Common myeloid progenitor, CD34-positive (primary cell): ENCODE results near the gene CHRNB2.

Experiments
- CTCF ChIA-PET: fragments of 350-600 bp; sonication (Branson Sonifier 250); formaldehyde crosslinking; loops from one replicate; lab custom pipeline; 2021; ENCODE audit warnings: antibody characterized with exemption; lab: Charles Lee
- POLR2A ChIA-PET: fragments of 350-600 bp; sonication (Branson Sonifier 250); formaldehyde crosslinking; loops from one replicate; lab custom pipeline; 2021; ENCODE audit warnings: antibody characterized with exemption; lab: Charles Lee
- DNase-seq, 3 donors: peaks; one replicate each; pipeline versions ENCODE4 v3.0.0 to v3.0.0-alpha.2; 2013
- H3K27ac ChIP-seq, 2 experiments: 1 replicate in 1 of 2; 2 replicates in 1 of 2; pipeline ENCODE4 v1.7.0; 2013; ENCODE audit warnings: inconsistent platforms in 2 of 2, low read length in 2 of 2, mild to moderate bottlenecking in 2 of 2, low read depth in 1 of 2, moderate library complexity in 1 of 2; ENCODE audit not compliant: severe bottlenecking in 2 of 2, insufficient read depth in 1 of 2, poor library complexity in 1 of 2
- H3K27me3 ChIP-seq, 5 experiments: replicated peaks in 2 of 5; 1 replicate in 3 of 5; 2 replicates in 2 of 5; pipeline versions ENCODE4 v1.6.1 to v1.7.0; 2013; ENCODE audit warnings: low read length in 4 of 5, mild to moderate bottlenecking in 2 of 5, moderate library complexity in 2 of 5, inconsistent platforms in 1 of 5; ENCODE audit not compliant: insufficient read depth in 5 of 5, control insufficient read depth in 4 of 5
- H3K36me3 ChIP-seq, 4 experiments: 1 replicate in 2 of 4; 2 replicates in 2 of 4; pipeline versions ENCODE4 v1.6.1 to v1.7.0; 2013; ENCODE audit warnings: low read length in 3 of 4, control low read depth in 1 of 4, mild to moderate bottlenecking in 1 of 4; ENCODE audit not compliant: control insufficient read depth in 4 of 4, insufficient read depth in 4 of 4
- H3K4me1 ChIP-seq, 4 experiments: 1 replicate in 3 of 4; 2 replicates in 1 of 4; pipeline versions ENCODE4 v1.6.1 to v1.7.1; 2013; ENCODE audit warnings: low read length in 3 of 4, mild to moderate bottlenecking in 3 of 4, control low read depth in 1 of 4, inconsistent platforms in 1 of 4, moderate library complexity in 1 of 4; ENCODE audit not compliant: control insufficient read depth in 4 of 4, insufficient read depth in 4 of 4; ENCODE audit errors: control extremely low read depth in 1 of 4
- H3K4me3 ChIP-seq, 7 experiments: 1 replicate in 4 of 7; 2 replicates in 3 of 7; pipeline versions ENCODE4 v1.5.1 to v1.7.0; 2013; ENCODE audit warnings: mild to moderate bottlenecking in 7 of 7, low read length in 6 of 7, moderate library complexity in 6 of 7, inconsistent platforms in 2 of 7, low read depth in 2 of 7, control low read depth in 1 of 7; ENCODE audit not compliant: insufficient read depth in 4 of 7, control insufficient read depth in 1 of 7; ENCODE audit errors: extremely low read depth in 1 of 7
- H3K9me3 ChIP-seq, 5 experiments: 1 replicate in 4 of 5; 2 replicates in 1 of 5; pipeline versions ENCODE4 v1.6.1 to v1.7.1; 2013; ENCODE audit warnings: low read length in 4 of 5, mild to moderate bottlenecking in 2 of 5, inconsistent platforms in 1 of 5, low read depth in 1 of 5, moderate library complexity in 1 of 5; ENCODE audit not compliant: control insufficient read depth in 4 of 5, insufficient read depth in 2 of 5; ENCODE audit errors: control extremely low read depth in 1 of 5
- WGBS: methylation state at CpG from one replicate; pipeline ENCODE4 v1.1.5; 2013; ENCODE audit not compliant: insufficient coverage; 5-methylcytosine and 5-hydroxymethylcytosine counted together

The CHRNB2 gene

GRCh38 chr1:154551474-154551873, 16.1 kb upstream of the CHRNB2 start:
- CTCF ChIA-PET, result interaction anchor here (1.0 to 14.2 kb wide), 3 partner anchors 8 to 83 kb away, joined by 3 to 341 read pairs (median 3); no protein-coding TSS in a partner anchor
- Histone ChIP-seq H3K27ac (no peak overlapping the region), H3K9me3 (no peaks in the 10 kb centered on the region), H3K4me3 (no peak overlapping the region), H3K4me1 (peaks cover 0 to 13% (median 7%) of the 10 kb centered on the region in 4 experiments), H3K36me3 (peaks cover 32 to 79% (median 69%) of the 10 kb centered on the region in 4 experiments), H3K27me3 (no peaks in the 10 kb centered on the region)
- POLR2A ChIA-PET, result no interaction called here
- no peak for DNase-seq
- WGBS, result 100% methylated on average over 4 of the region's 4 CpGs

- 100% methylated on average over 1 of the region's 6 CpGs for WGBS
- DNase-seq, result no peak
- ChIA-PET CTCF (interaction anchor here (1.0 to 14.2 kb wide), 3 partner anchors 65 to 146 kb away, joined by 3 to 341 read pairs (median 3); no protein-coding TSS in a partner anchor), POLR2A (no interaction called here)
- Histone ChIP-seq H3K4me3 (no peak overlapping the region), H3K27ac (no peak overlapping the region), H3K4me1 (peaks cover 5 to 19% (median 13%) of the 10 kb centered on the region in 4 experiments), H3K27me3 (no peaks in the 10 kb centered on the region), H3K36me3 (peaks cover 32 to 79% (median 69%) of the 10 kb centered on the region in 4 experiments), H3K9me3 (no peaks in the 10 kb centered on the region)
Observed at GRCh38 chr1:154552036-154552435, 15.5 kb upstream of the CHRNB2 start.

GRCh38 chr1:154553056-154554030, 14.2 kb upstream of the CHRNB2 start:
- Histone ChIP-seq H3K36me3 (peaks cover 32 to 79% (median 69%) of the 10 kb centered on the region in 4 experiments), H3K27me3 (no peaks in the 10 kb centered on the region), H3K9me3 (no peaks in the 10 kb centered on the region), H3K27ac (no peak overlapping the region), H3K4me1 (peaks cover 12 to 25% (median 22%) of the 10 kb centered on the region in 4 experiments), H3K4me3 (no peak overlapping the region)
- DNase-seq, result no peak
- POLR2A ChIA-PET, result interaction anchor here (0.5 kb wide), 2 partner anchors 54 to 190 kb away, joined by 3 to 4 read pairs; no protein-coding TSS in a partner anchor
- CTCF ChIA-PET, result interaction anchor here (0.6 to 14.2 kb wide), 3 partner anchors 66 to 402 kb away, joined by 3 to 341 read pairs (median 3); no protein-coding TSS in a partner anchor
- 97% methylated on average over 5 of the region's 12 CpGs for WGBS

- POLR2A ChIA-PET, result interaction anchor here (0.6 kb wide), 1 partner anchor 67 kb away, joined by 4 read pairs; no protein-coding TSS in a partner anchor
- WGBS, result 88% methylated on average over 1 of the region's 4 CpGs
- no peak for DNase-seq
- Histone ChIP-seq H3K27ac (peak overlapping the region in 1 of 2 experiments; percentile 45), H3K27me3 (no peaks in the 10 kb centered on the region), H3K4me3 (peak overlapping the region in 5 of 7 experiments; percentile 72 to 92 (median 90)), H3K4me1 (peaks cover 14 to 31% (median 27%) of the 10 kb centered on the region in 4 experiments), H3K9me3 (no peaks in the 10 kb centered on the region), H3K36me3 (peaks cover 21 to 49% (median 43%) of the 10 kb centered on the region in 4 experiments)
- CTCF ChIA-PET, result interaction anchor here (1.5 to 14.2 kb wide), 2 partner anchors 10 to 69 kb away, joined by 13 to 341 read pairs; no protein-coding TSS in a partner anchor
Observed at GRCh38 chr1:154556422-154556821, 11.2 kb upstream of the CHRNB2 start.

GRCh38 chr1:154557248-154557938, 10.2 kb upstream of the CHRNB2 start:
- DNase-seq, result no peak
- ChIA-PET CTCF (interaction anchor here (1.5 to 14.2 kb wide), 2 partner anchors 11 to 70 kb away, joined by 13 to 341 read pairs; no protein-coding TSS in a partner anchor), POLR2A (no interaction called here)
- WGBS, result 10% methylated on average over 3 of the region's 7 CpGs
- H3K27me3 ChIP-seq, result no peaks in the 10 kb centered on the region
- H3K9me3 ChIP-seq, result no peaks in the 10 kb centered on the region
- H3K36me3 ChIP-seq, result peaks cover 21 to 40% (median 33%) of the 10 kb centered on the region in 4 experiments
- H3K4me3 ChIP-seq, result peak overlapping the region; percentile 72 to 92 (median 82)
- H3K27ac ChIP-seq, result peak overlapping the region; percentile 10 to 84
- peaks cover 14 to 31% (median 27%) of the 10 kb centered on the region in 4 experiments for H3K4me1 ChIP-seq

GRCh38 chr1:154557939-154558719, 9.4 kb upstream of the CHRNB2 start, which contains the start of gene UBE2Q1:
TSS of gene UBE2Q1 (minus strand) at chr1:154558662. CDS start at chr1:154558553, 109 bp downstream.
- under 1% methylated on average over 31 of the region's 69 CpGs for WGBS
- Histone ChIP-seq H3K36me3 (peaks cover 15 to 32% (median 27%) of the 10 kb centered on the region in 4 experiments), H3K9me3 (no peaks in the 10 kb centered on the region), H3K4me1 (peaks cover 14 to 31% (median 27%) of the 10 kb centered on the region in 4 experiments), H3K27me3 (no peaks in the 10 kb centered on the region), H3K4me3 (peak within 1 kb of the TSS; percentile 74 to 92 (median 82)), H3K27ac (peak within 1 kb of the TSS; percentile 72 to 84)
- DNase-seq, result peak; percentile 37 to 74 (median 65)
- POLR2A ChIA-PET, result interaction anchor here (0.7 kb wide), 1 partner anchor 16 kb away, joined by 3 read pairs; no protein-coding TSS in a partner anchor
- CTCF ChIA-PET, result interaction anchor here (14.2 kb wide), 1 partner anchor 71 kb away, joined by 341 read pairs; no protein-coding TSS in a partner anchor
